Vagina (tissue), 2 donors: ENCODE data around the gene BLOC1S4.

Experiments used
- CTCF ChIP-seq, 3 experiments: fragments of 450-650 bp in 2 of 3; fragments of 200-600 bp in 1 of 3; sonication (generic) in 1 of 3; IDR thresholded peaks; one replicate each; pipeline ENCODE4 v1.5.1; 2017 to 2019; ENCODE audit warnings: antibody characterized with exemption in 3 of 3, mild to moderate bottlenecking in 2 of 3, moderate library complexity in 2 of 3
- POLR2A ChIP-seq, 2 donors: fragments of 450-650 bp; IDR thresholded peaks; one replicate each; pipeline ENCODE4 v1.6.1; 2017; ENCODE audit warnings: antibody characterized with exemption in 2 of 2, mild to moderate bottlenecking in 2 of 2, moderate library complexity in 2 of 2
- POLR2AphosphoS5 ChIP-seq, 2 donors: sonication (generic); formaldehyde crosslinking; IDR thresholded peaks; one replicate each; pipeline ENCODE4 v1.9.0; 2017; ENCODE audit warnings: antibody characterized with exemption in 2 of 2, mild to moderate bottlenecking in 2 of 2, low read depth in 1 of 2; ENCODE audit not compliant: insufficient read depth in 1 of 2

GRCh38 chr4:6760865-6761264 is 44.9 kb downstream of the BLOC1S4 start:
- no peak for TF ChIP-seq CTCF (IDR thresholded peaks at IDR 0.05)
- TF ChIP-seq POLR2AphosphoS5 (IDR thresholded peaks at IDR 0.05; ENCODE audit: insufficient read depth in 1 of 2, low read depth in 1 of 2), result no peak
- TF ChIP-seq POLR2A (IDR thresholded peaks at IDR 0.05), result no peak
